ENCODE results near the gene C12orf60.

Gene C12orf60

DNA sequence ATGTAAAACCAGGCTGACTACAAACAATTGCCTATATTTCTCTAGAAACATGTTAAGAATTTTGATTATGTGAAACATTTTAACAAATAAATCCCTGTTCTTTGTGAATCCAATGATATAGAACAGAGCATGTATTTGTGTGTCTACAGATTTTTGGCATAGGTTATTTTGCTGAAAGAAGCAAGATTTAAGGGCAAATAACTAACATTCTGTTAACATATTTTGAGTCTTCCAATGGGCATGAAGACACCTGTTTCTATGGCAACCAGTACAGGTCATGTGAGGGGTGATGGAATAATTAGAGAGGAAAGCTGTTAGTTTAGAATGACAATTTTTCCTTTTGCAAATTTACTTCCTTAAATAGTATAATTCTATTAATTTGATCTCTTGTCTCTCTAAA lies 31.0 kb downstream of the C12orf60 start:
- no peak for DNase-seq (ENCODE audit: low read depth, low spot score)

DNA sequence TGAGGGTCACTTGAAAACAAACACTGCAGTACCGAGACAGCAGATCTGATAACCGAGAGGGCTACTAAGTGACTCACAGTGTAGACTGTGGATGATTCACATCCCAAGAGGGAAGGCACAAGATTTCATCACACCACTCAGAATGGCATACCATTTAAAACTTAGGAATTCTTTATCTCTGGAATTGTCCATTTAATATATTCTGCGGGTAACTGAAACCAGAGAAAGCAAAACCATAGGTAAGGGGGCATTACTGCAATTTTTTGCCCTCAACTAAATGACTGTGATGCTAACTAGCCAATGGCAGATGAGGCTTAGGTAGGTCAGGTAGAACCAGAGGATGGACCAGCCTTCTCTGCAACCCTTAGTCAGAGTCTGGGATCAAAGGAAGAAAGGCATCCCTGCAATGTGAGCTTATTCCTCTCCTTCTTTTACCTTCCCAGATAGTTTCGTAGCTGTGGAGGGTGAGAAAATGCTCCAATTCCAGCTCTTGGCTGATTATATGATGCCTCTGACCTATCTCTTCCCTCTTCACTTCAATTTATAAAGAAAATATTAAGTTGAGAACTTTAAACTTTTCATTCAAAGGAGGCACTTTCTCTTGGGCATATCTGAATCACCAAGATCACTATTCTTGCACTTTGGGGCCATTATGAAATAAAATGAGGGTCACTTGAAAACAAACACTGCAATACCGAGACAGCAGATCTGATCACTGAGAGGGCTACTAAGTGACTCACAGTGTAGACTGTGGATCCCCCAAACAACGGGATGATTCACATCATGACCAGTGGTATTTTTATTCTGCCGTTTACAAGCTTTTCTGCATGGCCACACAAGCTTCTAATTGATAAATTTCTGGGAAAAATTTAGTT lies 33.1 kb downstream of the C12orf60 start:
- no peak for DNase-seq (ENCODE audit: low read depth, low spot score)

DNA sequence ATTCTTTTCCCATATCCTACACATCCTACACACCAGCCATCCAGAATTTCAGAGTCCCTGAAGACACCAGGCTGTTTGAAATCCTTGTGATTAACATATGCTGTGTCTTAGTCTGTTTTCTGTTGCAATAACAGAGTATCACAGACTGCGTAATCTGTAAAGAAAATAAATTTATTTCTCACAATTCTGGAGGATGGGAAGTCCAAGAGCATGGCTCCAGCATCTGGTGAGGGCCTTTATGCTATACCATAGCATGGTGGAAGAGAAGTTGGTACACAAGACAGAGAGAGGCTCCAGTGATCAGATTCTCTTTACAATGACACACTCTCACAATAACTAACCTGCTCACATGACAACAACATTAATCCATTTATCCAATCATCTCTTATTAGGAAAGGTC lies 35.8 kb downstream of the C12orf60 start:
- no peak for DNase-seq (ENCODE audit: low read depth, low spot score)

DNA sequence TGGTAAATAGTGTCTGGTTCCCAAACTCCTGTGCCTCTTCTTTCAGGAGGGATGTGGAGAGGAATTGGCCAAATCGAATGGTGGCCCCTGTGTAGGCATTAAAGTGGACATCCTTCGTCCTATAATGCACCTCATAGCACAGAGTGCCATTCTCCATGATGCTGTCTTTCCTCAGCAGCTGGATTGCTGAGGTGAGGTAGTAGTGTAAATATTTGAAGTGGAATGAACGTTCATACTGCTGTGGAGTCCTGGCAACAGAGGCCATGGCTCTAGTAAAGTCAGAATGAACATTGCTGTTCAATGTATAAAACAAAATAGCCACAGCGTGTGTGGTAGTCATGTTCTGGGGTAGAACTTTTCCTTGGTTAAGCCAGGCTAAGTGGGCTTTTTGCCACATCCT lies 37.1 kb downstream of the C12orf60 start:
- no peak for DNase-seq (ENCODE audit: low read depth, low spot score)

DNA sequence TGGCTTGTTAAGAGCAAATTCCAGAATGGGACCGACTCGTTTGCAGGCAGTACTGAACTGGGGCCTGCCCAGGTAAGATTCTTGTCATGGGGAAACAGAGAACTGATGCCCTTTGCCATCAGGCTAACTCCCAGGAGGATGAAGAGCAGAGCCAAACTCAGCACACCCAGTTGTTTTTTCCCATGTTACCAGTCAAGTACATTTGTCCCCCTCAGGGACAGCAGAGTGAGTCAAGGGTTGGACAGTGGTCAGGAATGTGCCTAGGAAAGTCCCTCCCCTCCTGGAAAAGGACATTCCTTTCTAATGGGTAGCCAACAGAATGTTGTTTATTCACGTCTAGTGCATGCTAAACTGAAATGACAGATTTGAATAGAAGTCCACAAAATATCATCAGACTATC lies 38.3 kb downstream of the C12orf60 start:
- DNase-seq (ENCODE audit: low read depth, low spot score) = no peak

DNA sequence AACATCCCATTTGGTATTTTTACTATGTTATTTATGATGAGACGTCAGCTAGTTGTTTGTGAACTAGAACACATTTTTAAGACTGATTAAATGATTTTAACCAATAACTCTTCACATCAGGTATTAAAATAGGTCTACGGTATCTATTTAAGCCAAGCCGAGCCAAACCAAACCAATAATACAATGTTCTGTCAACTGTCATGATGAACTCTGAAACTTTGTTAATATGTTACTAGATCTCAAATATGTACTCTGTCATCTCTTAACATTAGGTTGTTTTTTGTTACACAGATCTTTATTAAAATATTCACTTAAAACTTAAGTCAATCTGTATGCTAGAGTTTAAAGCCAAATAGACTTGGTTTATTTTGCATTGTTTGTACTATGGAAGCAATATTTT lies 38.8 kb downstream of the C12orf60 start:
- no peak for DNase-seq (ENCODE audit: low read depth, low spot score)

DNA sequence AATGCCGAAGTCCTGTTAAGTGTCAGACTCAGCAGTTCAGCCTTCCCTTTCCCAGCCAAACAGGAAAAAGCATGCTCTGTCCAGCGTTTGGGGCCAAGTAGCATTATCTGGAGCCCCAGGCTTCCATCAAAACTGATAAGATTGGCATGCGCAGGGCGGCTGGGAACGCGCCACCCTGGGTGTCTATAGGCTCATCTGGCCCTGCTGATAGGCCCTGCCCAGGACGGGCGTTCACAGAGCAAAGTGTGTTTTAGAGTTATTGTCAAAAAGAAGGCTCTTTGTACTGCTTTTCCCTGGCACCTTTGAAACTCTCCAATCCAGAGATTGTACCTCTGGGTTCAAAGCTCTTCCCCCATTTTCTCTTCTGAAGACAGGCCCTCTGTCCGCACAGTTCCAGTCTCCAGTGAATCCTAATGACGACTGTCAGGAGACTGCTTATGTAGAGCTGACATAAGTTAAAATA lies 40.0 kb downstream of the C12orf60 start, which contains the start of gene ART4:
ART4 (minus strand) TSS at position 102 of the 463 bp plus-strand sequence. CDS start 413 bp downstream, outside the sequence.
- DNase-seq (ENCODE audit: low read depth, low spot score) = no peak

DNA sequence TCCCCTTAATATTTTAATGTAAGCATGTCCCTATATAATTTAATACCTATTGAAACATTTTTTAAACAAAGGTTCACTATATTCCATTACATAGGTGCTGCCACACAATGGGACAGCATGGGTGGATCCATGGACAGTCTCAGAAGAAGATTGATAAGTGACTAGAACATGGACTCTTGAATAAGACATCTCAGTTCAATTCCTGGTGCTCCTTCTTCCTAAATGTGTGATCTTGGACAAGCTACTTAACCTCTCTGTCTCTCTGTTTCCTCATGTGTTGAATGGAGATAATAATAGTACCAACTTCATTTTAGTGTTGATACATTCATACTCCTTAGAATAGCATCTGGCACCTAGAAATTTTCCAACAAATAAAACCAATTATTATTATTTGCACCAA lies 40.9 kb downstream of the C12orf60 start:
- DNase-seq (ENCODE audit: low read depth, low spot score) = no peak

DNA sequence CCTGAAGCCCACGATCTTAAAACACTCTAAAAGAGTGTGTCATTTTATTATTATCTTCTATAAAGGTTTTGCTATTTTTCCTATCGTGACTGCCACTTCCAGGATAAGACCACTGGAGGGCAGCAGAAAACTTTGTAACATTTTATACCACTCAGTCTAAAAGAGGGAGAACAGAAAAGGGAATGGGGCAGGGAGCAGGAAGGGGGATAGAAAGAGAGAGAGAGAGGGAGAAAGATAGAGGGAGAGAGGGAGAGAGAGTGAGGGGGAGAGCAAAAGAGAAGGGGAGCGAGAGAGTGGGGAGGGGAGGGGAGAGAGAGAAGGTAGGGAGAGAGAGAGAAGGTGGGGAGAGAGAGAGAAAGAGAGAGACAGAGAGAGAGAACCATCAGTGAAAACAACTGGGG lies 41.9 kb downstream of the C12orf60 start:
- peak; percentile 14 for DNase-seq (ENCODE audit: low read depth, low spot score)

DNA sequence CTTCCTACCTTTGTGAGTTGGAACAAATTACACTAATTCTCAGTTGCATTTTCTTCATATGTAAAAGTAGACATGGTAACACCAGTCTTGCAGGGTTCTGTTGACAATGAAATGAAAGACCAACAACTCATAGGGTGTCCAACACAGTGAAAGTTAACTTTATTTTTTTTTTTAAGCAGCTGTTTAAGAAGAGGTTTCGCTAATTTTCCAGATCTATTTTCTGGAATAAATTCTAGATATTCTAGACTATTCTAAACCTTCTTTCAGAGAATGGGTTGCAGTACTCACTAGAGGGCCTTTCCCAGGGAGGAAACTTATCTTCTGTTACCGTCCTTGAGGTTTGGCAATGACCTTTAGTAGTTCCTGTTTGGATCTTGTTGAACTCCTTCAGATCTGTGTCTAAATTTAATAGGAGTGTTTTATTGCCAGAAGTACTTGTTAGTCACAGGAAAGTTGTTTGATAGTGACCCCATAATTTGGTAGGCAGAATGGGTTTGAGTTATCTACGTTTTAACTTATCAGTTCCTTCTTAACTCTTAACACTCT lies 42.6 kb downstream of the C12orf60 start:
- no peak for DNase-seq (ENCODE audit: low read depth, low spot score)

DNA sequence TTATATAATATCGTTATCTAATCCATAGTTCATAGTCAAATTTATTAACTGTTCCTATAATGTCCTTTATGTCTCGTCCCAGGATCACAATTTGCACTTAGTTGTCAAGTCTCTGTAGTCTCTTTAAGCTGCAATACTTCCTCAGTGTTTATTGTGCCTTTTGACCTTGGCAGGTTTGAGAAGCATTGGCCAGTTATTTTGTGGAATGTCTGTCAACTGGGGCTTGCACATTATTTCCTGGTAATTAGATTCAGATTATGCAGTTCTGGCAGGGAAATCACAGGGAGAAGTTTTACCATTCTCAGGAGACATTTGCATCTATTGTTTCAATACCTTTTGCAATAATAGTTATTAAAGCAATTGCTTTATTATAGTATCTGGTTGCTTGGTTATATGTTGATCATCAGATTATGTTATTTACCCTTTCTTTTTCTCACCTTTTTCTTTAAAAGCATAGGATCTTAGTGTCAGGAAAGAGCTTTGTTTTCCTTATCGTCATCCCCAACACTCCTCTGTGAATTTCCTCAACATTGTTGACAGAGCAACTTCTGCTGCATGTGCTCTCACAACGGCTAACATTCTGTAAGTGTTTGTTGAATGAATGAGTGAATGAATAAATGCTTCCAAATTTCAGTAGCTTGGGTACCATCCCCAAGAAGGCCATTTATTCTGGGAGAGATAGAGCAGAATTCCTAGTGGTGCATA lies 43.6 kb downstream of the C12orf60 start:
- no peak for DNase-seq (ENCODE audit: low read depth, low spot score)

DNA sequence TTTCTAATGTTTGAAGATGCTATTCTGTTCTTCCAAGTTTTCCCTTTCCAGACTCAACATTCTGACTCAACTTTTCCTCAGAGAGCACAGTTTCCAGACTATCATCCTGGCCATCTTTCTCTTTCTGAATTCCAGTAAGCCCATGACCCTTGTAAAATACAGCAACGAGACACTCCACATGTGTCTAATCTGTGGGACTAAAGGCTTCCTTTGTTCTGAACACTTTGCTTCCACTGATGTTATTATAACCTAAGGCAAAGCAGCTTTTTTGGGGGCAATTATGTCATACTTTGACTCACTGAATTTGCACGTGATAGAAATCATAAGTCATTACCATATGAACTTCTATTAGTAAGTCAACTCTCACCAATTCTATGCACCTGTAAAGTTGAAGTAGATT lies 46.2 kb downstream of the C12orf60 start:
- no peak for DNase-seq (ENCODE audit: low read depth, low spot score)

DNA sequence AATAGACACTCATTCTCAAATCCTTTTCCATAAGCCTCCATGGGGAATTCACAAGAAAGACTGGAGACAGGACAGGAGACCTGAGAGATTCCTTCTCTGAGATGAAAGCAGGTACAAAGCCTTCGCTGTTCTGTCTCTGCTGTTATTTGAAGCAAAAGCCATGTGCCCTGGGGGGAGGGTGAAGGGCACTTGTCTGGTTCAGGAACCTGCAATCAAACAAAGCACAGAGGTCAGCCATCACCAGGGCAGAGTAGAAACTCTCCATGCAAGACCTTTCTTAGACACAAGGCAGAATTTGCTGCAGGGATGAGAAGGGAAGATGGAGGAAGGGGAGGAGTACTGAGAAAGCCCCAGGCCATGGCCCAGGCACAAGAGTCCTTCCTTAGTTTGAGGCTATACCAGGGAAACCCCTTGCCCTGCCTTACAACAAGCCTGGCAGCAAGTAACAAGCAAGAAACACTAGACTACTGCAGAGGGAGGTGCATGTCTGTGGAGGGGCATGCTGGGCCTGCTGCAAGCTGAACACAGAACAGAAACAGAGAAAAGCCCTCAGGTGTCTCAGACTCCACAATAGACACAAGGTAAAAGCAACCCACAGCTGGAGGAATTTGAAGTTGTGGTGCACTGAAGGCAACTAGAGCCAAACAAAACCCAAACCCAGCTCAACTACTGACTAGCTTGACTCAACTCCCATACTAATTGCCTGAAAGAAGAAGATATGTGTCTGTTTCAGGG lies 47.6 kb downstream of the C12orf60 start:
- DNase-seq (ENCODE audit: low read depth, low spot score) = no peak

DNA sequence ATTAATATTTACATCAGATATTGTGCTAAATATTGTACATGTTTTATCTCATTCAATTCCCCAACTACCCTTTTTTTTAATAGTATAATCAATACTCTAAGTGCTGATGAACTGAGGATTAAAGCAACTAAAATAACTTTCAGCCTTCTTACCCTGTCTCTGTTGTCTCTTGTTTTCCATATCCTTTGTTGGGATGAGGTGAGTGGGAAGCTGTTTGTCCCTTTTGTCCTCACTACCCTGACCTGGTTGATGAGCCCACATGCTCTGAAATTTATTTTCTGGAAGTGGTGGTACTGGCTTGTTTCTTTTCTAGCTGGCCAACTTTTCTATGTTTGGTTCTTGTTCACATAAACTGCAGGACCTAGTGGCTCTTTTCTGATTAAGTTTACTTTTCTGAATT lies 49.4 kb downstream of the C12orf60 start:
- DNase-seq (ENCODE audit: low read depth, low spot score) = no peak

DNA sequence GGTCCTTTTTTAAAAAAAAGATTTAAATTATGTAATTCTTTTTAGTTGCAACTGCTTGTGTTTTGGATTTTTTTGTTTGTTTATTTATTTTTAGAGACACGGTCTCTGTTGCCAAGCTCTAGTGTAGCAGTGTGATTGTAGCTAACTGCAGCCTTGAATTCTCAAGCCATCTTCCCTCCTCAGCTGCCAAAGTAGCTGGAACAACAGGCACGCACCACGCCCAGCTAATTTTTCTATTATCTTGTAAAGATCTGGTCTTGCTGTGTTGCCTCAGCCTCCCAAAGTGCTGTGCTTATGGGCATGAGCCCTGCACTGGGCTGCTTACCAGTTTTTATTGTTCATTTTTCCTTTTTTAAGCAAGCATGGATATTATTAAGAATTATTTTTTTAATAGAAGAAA lies 50.5 kb downstream of the C12orf60 start:
- no peak for DNase-seq (ENCODE audit: low read depth, low spot score)

DNA sequence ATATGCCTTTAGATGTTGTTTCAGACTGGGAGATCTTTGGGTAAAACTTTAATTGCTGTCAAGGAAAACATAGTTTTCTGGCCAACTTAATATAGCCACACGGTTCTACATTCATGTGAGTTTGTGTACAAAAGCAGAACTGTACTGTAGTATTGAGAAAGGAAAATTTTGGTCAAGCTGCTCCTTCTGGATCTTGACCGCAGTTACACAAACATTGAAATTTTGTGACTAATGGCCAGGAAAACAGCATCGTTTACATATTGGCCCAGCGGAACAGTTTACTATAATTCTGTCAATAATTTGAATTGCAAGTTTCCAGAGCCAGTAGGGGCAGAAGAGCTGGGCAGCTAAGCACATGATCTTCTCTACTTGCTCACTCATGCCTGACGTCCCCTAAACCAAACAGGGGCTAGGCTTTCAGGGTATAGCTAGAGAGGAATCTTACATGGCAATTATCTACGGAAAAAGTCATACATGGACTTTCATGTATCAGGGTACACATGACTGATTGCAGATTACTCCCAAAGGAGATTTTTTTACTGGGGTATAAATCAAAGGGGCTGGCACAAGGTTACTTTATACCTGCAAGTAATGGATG lies 51.2 kb downstream of the C12orf60 start:
- DNase-seq (ENCODE audit: low read depth, low spot score) = no peak

DNA sequence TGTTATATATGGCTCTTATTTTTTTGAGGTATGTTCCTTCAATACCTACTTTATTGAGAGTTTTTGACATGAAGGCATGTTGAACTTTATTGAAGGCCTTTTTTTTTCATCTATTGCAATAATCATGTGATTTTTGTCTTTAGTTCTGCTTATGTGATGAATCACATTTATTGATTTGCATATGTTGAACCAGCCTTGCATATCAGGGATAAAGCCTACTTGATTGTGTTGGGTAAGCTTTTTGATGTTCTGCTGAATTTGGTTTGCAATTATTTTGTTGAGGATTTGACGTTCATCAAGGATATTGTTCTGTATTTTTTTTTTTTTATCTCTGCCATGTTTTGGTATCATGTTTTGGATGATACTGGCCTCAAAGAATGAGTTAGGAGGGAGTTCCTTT lies 55.0 kb downstream of the C12orf60 start:
- DNase-seq (ENCODE audit: low read depth, low spot score) = no peak

DNA sequence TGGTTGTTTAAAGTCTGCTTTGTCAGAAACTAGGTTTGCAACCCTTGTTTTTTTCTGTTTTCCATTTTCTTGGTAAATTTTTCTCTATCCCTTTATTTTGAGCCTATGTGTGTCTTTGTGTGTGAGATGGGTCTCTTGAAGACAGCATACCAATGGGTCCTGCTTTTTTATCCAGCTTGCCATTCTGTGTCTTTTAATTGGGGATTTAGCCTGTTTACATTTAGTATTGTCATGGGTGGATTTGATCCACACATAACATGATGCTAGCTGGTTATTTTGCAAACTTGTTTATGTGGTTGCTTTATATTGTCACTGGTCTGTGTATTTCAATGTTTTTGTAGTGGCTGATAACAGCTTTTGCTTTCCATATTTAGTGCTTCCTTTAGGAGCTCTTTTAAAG lies 57.0 kb downstream of the C12orf60 start:
- no peak for DNase-seq (ENCODE audit: low read depth, low spot score)

DNA sequence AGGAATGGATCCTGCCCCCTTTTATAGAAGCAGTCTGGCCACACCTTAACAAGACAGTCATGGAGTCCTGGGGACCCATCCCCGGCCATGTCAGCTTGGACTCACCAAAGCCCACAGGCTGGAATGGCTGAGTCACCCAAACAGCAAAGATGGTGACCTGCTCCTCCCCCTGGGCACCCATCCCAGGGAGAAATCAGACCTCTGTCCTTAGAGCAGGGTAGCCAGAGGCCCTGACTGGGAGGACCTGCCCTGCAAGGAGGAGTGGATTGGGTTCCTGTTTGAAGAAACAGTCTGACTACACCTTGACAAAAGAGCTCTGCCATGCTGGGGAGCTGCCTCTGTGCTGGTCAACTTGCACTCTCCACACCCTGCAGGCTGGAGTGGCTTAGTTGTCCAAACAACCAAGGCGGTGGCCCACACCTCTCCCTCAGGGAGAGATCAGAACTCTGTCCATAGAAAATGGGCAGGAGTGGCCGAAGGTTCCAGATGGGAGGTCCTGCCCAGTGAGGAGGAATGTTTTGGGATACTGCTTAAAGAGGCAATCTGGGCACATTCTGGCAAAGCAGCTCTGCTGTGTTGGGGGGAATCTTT lies 65.5 kb downstream of the C12orf60 start:
- DNase-seq (ENCODE audit: low read depth, low spot score) = no peak

DNA sequence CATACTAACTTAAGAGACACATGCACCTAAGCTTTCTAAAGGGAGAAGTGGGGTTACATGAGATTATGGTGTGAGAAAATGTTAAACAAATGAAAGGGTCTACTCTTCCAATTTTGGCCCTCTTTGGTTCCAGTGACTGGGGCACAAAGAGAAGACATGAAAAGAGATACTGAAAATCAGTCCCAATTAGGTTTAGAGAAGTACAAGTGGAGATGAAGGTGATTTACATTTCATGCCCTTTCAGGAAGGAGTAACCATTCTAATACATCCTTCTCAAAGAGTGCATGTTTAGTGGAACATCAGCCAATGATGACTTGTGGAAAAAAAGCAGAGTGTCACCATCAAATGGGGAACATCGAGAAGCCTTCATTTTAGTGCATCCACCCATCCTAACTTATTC lies 67.8 kb downstream of the C12orf60 start:
- DNase-seq (ENCODE audit: low read depth, low spot score) = no peak

DNA sequence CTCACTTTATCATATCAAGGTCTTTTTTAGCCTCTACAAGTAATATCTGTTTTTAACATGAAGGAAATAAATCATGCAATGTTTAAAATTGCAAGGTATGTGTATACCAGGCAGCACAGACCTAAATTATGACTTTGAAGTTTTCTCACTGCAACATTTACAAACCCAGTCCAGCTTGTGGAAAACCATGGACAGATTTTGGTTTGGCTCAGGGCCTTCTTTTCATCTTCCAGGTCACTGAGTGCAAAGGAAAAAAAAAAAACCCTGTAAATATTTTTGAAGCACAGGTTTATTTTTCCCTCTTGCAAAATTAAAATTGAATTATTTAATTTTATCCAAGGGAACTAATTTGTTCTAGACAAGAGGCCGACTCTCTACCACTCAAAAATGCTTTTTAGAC lies 68.4 kb downstream of the C12orf60 start:
- DNase-seq (ENCODE audit: low read depth, low spot score) = no peak
